ENCODE measurements around the gene ZC3H6. TPM values are rescaled to one million over a fixed set of nuclear protein-coding genes. Genes with fewer than 3 reads are reported as not detected.

Gene ZC3H6
- total and polyA plus RNA-seq, 2 of the 13 experiments (the other 11 are each of a cell fraction or from before 2014, with no cell fraction given): 0.71 to 0.93 TPM

DNA sequence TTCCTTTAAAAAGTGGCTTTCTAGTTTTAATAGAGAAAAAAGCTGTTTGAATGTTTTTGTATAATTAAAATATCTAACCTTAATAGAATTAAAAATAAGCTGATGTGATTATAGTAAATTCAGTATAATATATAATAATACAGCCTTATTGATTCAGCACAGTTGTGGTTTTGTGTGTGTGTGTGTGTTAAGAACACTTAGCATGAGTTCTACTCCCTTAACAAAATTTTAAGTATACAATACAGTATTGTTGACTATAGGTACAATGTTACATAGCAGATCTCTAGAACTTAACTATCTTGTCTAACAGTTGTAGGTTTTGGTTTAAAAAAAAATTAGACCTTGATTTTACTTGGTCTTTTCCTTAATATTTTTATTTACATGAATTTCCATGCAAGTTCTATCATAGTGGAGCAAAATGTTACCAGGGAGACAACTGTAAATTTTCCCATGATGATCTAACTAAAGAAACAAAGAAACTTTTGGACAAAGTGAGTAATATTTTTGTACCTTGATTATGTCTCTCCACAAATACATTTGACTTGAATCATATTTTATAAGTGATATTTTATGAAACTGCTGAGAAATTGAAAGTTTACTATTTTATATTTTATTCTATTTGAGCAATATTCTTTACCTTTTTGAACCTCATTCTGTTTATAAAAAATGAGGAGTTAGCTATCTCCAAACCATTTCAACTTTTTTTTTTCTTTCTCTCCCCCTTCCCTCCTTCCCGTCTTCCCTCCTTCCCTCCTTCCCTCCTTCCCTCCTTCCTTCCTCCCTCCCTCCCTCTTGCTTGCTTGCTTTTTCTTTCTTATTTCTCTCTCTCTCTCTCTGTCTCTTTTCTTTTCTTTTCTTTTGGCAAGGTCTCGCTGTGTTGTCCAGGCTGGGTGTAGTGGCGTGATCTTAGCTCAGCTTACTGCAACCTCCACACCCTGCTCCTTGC, 46.3 kb downstream of the ZC3H6 start:
- ChIA-PET POLR2A (no interaction called here), CTCF (ENCODE audit: low intra/inter-chr PET ratio, low total read pairs) (no interaction called here)
- DNase-seq (ENCODE audit: low spot score) (no peak), FAIRE-seq (no peak), ATAC-seq (no peak)
- no peak overlapping the region for H3K4me3 ChIP-seq (replicated peaks in 1 of 3; ENCODE audit: insufficient read depth in 1 of 3, low read depth in 2 of 3, low read length in 3 of 3)
- no TSS peak for BruUV-seq (replicated peaks)
- no peak overlapping the region for H3K4me2 ChIP-seq (ENCODE audit: low read depth, low read length)
- no peaks in the 10 kb centered on the region for H3K36me3 ChIP-seq (replicated peaks in 1 of 2; ENCODE audit: control insufficient read depth in 1 of 2, insufficient read depth in 2 of 2, low read length in 2 of 2)
- H3K79me2 ChIP-seq (ENCODE audit: insufficient read depth, low read length): no peaks in the 10 kb centered on the region
- no peak overlapping the region for H3K9ac ChIP-seq (ENCODE audit: insufficient read depth, low read depth, low read length)
- no peaks in the 10 kb centered on the region for H4K20me1 ChIP-seq (ENCODE audit: insufficient read depth, low read length)
- intact Hi-C loops (cut with micrococcal nuclease; ENCODE audit: unreplicated experiment): no loop called here
- no peak overlapping the region for H3K27ac ChIP-seq (ENCODE audit: extremely low read length, insufficient read depth, low read length)
- H3K9me3 ChIP-seq (ENCODE audit: low read length): no peaks in the 10 kb centered on the region
- TF ChIP-seq ATF7 (IDR thresholded peaks at IDR 0.05) (no peak), ATF7 (CRISPR knock-in tag; IDR thresholded peaks at IDR 0.05) (no peak), ARNT2 (CRISPR knock-in tag; IDR thresholded peaks at IDR 0.05; ENCODE audit: low read depth) (no peak), HNRNPK (IDR thresholded peaks at IDR 0.05; ENCODE audit: low read depth, low read length, poor library complexity, severe bottlenecking) (peak; percentile 91)
- peaks cover 34% of the 10 kb centered on the region for H3K4me1 ChIP-seq (ENCODE audit: insufficient read depth, low read length)
- in situ Hi-C loops (cut with HindIII; ENCODE audit: extremely low pct_ligation_motif_present, low pct_unique_long_range_greater_than_20kb): no loop called here
- 95% methylated on average over 3 of the region's 3 CpGs for whole genome bisulfite sequencing (ENCODE audit: low lambda C conversion rate)
- no peak overlapping the region for H2AFZ ChIP-seq (ENCODE audit: low read length)
- no peaks in the 10 kb centered on the region for H3K27me3 ChIP-seq (ENCODE audit: control insufficient read depth in 1 of 2, insufficient read depth in 2 of 2, low read length in 2 of 2)

DNA sequence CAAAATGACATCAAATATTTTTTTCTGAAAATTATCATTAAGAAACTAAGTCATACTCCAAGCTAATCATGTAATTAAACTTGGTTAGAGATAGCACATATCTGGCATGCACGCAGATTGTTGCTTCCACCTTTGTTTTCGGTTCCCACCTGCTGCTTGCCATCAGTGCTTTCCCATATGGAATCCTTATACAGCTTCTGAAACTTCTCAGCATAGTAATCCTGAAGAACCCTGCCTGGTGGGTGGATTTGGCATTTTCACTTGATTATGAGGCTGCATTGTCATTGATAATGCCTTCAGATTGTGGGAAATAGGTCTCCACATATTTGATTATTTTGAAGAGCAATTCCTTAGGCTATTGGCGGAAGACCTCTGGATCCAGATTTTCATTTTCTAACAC, 47.5 kb downstream of the ZC3H6 start:
- FAIRE-seq (no peak), ATAC-seq (no peak), DNase-seq (ENCODE audit: low spot score) (no peak)
- no peaks in the 10 kb centered on the region for H3K36me3 ChIP-seq (replicated peaks in 1 of 2; ENCODE audit: control insufficient read depth in 1 of 2, insufficient read depth in 2 of 2, low read length in 2 of 2)
- CTCF ChIA-PET (ENCODE audit: low intra/inter-chr PET ratio, low total read pairs): no interaction called here
- peaks cover 21% of the 10 kb centered on the region for H3K4me1 ChIP-seq (ENCODE audit: insufficient read depth, low read length)
- H3K4me3 ChIP-seq (replicated peaks in 1 of 3; ENCODE audit: insufficient read depth in 1 of 3, low read depth in 2 of 3, low read length in 3 of 3): no peak overlapping the region
- POLR2A ChIA-PET: no interaction called here
- H4K20me1 ChIP-seq (ENCODE audit: insufficient read depth, low read length): no peaks in the 10 kb centered on the region
- intact Hi-C loops (cut with micrococcal nuclease; ENCODE audit: unreplicated experiment): no loop called here
- no peaks in the 10 kb centered on the region for H3K27me3 ChIP-seq (ENCODE audit: control insufficient read depth in 1 of 2, insufficient read depth in 2 of 2, low read length in 2 of 2)
- no peaks in the 10 kb centered on the region for H3K79me2 ChIP-seq (ENCODE audit: insufficient read depth, low read length)
- 95% methylated on average over 3 of the region's 3 CpGs for WGBS (ENCODE audit: low lambda C conversion rate)
- H2AFZ ChIP-seq (ENCODE audit: low read length): no peak overlapping the region
- in situ Hi-C loops (cut with HindIII; ENCODE audit: extremely low pct_ligation_motif_present, low pct_unique_long_range_greater_than_20kb): no loop called here
- no peak overlapping the region for H3K27ac ChIP-seq (ENCODE audit: extremely low read length, insufficient read depth, low read length)
- no peaks in the 10 kb centered on the region for H3K9me3 ChIP-seq (ENCODE audit: low read length)
- no peak overlapping the region for H3K4me2 ChIP-seq (ENCODE audit: low read depth, low read length)
- no TSS peak for BruUV-seq (replicated peaks)
- no peak overlapping the region for H3K9ac ChIP-seq (ENCODE audit: insufficient read depth, low read depth, low read length)
- TF ChIP-seq ZKSCAN5 (CRISPR knock-in tag; IDR thresholded peaks at IDR 0.05) (no peak), GZF1 (CRISPR knock-in tag; IDR thresholded peaks at IDR 0.05) (no peak), FLYWCH1 (CRISPR knock-in tag; IDR thresholded peaks at IDR 0.05) (no peak), TMF1 (CRISPR knock-in tag; IDR thresholded peaks at IDR 0.05; ENCODE audit: low read depth) (no peak), ZSCAN30 (CRISPR knock-in tag; IDR thresholded peaks at IDR 0.05) (no peak), NFRKB (IDR thresholded peaks at IDR 0.05) (no peak), ZNF747 (CRISPR knock-in tag; IDR thresholded peaks at IDR 0.05; ENCODE audit: borderline replicate concordance) (no peak), AGO1 (IDR thresholded peaks at IDR 0.05; ENCODE audit: low read depth, low read length, poor library complexity, severe bottlenecking) (no peak)
- TF ChIP-seq, protein P1, sequence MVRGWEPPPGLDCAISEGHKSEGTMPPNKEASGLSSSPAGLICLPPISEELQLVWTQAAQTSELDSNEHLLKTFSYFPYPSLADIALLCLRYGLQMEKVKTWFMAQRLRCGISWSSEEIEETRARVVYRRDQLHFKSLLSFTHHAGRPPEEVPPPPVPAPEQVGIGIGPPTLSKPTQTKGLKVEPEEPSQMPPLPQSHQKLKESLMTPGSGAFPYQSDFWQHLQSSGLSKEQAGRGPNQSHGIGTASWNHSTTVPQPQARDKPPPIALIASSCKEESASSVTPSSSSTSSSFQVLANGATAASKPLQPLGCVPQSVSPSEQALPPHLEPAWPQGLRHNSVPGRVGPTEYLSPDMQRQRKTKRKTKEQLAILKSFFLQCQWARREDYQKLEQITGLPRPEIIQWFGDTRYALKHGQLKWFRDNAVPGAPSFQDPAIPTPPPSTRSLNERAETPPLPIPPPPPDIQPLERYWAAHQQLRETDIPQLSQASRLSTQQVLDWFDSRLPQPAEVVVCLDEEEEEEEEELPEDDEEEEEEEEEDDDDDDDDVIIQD (CRISPR knock-in tag; IDR thresholded peaks at IDR 0.05; ENCODE audit: low read depth): no peak
